Measurements from ENCODE around the gene LAPTM5.

DNA sequence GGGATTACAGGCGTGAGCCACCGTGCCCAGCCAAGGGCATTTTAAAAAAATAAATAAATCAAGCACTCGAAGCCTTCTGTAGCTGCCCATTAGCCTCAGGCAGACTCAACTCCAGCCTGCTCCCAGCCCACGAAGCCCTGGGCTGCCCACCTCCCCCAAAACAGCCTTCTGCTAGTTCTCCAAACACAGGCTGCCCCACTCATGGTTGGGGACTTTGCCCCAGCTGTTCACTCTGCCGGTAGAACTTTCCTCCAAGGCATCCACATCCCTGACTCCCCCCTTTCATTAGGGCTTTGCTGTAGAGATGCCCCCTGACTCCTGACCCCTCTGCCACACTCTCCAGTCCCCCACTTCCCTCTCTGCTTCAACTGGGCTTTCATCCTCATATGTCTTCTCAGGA lies 29.7 kb upstream of the LAPTM5 start:
- TF ChIP-seq, protein P1, sequence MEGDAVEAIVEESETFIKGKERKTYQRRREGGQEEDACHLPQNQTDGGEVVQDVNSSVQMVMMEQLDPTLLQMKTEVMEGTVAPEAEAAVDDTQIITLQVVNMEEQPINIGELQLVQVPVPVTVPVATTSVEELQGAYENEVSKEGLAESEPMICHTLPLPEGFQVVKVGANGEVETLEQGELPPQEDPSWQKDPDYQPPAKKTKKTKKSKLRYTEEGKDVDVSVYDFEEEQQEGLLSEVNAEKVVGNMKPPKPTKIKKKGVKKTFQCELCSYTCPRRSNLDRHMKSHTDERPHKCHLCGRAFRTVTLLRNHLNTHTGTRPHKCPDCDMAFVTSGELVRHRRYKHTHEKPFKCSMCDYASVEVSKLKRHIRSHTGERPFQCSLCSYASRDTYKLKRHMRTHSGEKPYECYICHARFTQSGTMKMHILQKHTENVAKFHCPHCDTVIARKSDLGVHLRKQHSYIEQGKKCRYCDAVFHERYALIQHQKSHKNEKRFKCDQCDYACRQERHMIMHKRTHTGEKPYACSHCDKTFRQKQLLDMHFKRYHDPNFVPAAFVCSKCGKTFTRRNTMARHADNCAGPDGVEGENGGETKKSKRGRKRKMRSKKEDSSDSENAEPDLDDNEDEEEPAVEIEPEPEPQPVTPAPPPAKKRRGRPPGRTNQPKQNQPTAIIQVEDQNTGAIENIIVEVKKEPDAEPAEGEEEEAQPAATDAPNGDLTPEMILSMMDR (IDR thresholded peaks at IDR 0.05) = no peak
- no peak for TF ChIP-seq POLR2A (IDR thresholded peaks at IDR 0.05)

All from thyroid gland (tissue), 4 donors.